ENCODE measurements around the gene SLC9A7.

SLC9A7 gene

DNA sequence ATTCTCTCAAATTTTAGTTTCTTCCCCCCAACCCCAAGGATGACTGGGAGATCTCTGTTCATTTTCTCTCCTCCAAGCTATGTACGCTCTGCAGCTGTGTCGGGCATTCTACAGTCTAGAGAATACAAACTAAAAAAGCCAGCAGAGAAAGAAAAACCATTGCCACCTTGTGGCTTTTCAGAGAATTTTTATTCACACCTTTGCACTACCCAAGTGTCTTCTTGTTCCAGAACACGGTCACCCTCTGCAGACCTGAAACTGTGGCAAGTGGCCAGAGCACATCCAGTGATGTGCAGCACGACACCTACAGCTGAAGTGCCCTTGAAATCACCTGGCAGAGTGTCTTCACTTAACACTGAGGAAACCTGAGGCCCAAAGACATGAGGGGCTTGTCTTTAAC is 116.8 kb downstream of the SLC9A7 start:
- peak; percentile 20 to 52 for DNase-seq

DNA sequence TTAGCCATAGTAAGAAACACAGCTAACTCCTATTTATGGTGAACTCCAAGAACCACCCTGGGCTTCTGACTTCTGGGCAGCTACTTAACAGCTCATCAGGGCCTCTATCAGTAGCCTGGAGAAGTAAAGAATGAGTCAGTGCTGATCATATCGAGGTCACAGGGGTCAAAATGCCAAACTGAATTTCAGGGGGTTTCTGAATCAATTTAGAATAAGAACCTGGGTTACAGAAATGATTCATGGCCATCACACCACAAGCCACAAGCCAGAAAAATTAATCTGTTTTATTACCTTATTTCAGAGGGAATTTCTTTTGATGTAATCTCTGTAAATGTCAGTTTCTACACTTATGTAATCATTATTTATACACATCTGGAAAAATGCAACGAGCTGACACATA is 121.0 kb downstream of the SLC9A7 start:
- no peak for DNase-seq

DNA sequence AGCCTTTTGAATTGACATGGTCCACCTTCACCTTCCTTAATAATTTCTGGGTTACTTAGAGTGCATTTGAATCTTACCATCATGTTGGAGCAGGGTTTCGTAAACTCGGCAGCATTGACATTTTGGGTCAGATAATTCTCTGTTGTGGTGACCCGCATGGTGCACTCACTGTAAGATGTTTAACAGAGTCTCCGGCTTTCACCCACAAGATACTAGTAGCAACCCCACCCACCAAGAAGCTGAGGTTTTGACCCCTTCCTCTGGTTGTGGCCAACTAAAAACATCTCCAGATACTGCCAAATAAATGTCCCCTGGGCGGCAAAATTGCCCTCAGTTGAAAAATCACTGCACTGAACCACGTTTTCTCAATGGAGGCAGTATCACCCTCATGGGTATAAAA is 122.7 kb downstream of the SLC9A7 start:
- DNase-seq, result no peak

DNA sequence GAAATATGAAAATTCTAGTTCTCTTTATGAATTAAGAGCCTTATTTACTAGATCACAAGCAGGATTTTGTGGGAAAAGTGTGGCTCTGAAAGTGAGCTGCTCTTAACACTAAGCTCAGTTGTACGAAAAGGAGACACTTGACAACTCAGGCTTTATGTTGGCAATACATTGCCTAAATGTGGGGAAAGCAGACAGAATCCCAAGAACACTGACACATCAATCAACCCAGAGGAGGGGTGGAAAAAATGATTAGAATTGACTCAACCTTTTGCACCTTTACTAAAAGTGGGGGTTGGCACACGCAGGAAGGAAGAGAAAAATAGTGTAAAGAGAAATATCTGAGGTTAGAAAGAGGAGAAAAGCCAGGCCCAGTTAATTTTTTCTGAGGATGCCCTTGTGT is 123.7 kb downstream of the SLC9A7 start:
- DNase-seq, result no peak

DNA sequence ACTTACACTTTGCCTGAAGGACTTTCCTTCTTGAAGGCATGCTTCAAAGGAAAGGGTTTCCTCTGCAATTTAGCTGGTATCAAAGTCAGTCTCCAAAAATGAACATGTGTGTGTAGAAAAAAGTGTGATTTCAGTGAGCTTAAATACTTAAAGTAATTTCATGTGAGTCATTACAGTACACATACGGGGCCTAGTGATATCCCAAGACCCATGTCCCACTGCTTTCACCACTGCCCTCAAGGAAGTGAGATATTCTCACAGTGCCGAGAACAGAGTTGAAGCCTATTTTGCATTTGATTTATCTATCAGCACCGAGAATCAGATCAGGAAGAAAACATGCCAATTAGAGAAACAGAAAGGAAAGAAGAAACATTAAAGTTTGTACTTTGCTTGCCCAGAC is 124.3 kb downstream of the SLC9A7 start:
- DNase-seq, result no peak

DNA sequence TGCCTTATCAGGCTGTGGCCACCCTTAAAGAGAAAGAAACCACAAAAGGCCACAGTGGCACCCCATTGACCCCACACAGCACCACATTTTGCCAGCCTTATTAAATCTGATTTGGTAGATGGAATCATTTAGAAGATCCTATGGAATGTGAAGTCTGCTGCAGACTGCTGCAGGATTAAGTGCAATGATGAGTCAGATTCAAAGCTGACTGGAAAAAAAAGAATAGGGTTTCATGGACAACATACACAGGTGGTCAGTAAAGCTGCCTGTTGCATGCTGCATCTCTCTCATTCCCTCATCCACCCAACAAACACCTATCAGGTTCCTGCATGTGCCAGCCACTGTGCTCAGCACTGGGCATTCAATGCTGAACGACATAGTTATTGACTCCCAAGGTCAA is 128.8 kb downstream of the SLC9A7 start:
- DNase-seq, result no peak

DNA sequence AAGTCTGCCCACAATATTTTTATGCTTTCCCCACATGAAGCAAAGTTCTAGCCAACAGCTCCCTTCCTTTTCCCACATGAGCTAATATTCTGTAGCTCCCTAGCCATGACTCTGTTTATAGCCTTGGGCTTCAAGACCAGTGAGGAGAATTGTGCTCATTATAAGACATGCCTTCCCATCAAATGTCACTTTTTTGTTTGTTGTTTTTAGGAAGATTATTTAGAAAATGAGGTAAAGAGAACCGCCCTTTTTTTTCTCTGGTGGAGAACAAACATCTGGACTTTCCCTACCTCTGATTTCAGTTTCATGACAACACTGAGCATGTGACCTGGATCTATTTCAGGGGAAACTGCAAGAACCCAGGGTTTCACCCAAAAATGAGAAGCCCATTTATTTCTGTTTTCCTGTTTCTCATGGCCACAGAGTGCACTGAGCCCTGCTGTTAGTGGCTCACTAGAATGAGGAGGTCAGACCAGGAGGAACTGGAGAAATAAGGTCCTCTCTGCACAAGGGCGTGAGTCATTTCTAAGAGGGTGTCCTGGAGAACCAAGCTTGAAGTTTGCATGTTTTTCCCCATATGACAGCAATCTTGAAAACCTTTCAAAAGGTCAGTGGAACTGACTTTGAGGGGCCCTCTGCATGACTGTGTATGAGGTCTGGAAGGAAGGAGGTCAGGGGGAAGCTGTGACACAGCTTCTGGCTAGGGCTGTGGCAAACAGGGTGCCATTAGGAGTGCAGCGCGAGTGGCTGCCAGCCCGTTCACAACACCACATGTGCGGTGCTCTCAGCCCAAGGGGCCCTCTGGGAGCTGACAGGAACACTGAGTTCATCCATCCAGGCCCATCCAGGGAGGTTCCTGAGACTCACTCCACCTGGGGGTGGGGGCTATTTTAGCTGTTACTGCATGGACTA is 130.2 kb downstream of the SLC9A7 start:
- peak; percentile 48 to 65 for DNase-seq

DNA sequence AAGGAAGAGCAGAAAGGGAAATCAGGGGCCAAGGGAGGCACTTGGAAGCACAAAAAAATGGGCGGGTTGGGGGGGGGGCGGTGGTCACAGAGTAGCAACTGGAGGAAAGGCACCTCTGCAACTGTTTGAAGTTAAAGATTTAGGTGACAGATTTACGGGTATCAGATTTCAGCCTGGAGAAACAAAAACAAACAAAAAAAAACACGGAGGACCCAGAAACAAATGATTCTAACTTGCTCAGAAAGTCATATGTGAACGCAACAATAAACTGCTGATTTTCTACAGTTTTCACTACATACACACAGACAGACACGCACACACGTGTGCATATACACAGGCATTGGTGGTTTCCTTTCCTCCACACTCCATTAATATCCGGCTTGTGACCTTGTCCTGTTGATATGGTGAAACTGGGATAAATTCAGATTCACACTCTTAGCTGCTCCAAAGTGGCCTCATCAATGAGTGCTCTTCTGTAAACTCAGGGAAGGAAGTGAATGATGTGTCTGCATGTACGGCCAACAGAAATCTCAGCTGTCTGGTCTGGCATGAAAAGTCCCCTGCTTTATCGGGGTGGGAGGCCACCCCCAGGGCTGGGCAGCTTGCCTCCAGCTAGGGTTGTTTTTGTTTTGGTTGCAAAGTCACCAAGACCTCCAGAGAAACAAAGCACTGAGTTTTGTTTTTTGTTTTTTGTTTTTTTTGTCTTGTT is 131.1 kb downstream of the SLC9A7 start:
- DNase-seq, result no peak

DNA sequence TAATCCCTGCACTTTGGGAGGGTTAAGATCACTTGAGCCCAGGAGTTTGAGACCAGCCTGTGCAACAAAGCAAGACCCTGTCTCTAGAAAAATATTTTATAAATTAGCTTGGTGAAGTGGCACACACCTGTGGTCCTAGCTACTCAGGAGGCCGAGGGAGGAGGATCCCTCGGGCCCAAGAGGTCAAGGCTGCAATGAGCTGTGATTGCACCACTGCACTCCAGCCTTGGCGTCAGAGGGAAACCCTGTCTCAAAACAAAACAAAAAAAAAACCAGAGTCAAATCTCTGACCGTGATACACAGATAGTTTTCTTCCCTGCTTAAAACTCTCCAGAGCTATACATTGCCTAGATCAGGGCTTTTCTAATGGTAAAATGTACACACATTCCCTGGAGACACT is 131.9 kb downstream of the SLC9A7 start:
- no peak for DNase-seq

DNA sequence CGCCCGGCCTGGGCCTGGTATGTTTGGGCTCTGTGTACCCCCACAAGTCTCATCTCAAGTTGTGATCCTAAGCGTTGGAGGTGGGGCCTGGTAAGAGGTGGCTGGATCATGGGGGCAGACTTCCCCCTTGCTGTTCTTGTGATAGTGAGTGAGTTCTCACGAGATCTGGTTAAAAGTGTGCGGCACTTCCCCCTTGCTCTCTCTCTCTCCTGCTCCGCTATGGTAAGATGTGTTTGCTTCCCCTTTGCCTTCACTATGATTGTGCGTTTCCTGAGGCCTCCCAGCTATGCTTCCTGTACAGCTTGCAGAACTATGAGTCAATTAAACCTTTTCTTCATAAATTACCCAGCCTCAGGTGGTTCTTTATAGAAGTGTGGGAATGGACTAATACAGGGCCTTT is 132.4 kb downstream of the SLC9A7 start:
- DNase-seq, result peak; percentile 83 to 87

DNA sequence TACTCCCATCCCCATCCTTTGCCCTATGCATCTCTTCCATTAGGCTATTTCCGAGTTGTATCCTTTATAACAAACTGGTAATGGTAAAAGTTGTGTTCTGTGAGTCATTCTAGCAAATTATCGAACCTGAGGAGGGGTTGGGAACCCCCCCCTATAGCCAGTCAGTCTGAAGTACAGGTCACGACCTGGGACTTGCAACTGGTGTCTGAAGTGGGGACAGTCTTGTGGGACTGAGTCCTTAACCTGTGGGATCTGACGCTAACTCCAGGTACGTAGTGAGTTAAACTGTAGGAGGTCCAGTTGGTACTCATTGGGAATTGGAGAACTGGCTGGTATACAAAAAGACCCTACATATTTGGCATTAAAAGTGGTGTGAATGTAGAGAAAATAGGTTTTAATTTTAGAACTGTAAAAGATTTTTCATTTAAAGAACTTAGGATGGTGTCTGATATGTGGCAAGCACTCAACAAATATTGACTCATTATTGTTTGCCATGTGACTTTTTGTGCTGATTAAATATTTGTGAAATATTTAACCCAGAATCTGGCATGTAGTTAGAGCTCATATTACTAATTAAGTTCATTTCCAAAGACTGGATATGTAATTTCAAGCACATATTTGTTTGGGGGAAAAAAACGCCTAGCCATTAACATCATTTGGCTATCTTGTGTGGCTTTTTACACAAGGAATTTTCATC is 134.7 kb downstream of the SLC9A7 start:
- no peak for DNase-seq

DNA sequence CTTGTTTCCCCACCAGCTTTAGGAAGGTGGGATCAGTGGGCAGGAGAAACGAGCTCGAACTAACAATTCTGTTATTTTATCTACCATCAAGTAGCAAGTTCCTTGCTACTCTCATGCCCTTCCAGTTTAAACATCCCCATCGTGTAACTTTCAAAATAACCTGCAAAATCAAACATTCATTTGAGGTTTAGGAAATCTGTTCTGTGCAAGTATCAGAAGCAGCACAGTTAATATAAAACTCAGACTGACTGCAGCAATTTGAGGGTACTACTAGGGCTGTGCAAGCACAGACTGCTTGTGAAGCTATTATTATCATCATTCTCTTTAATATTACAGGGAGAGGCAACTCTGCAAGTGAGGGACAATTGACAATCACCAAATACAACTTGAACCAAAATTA is 137.3 kb downstream of the SLC9A7 start:
- DNase-seq, result no peak

DNA sequence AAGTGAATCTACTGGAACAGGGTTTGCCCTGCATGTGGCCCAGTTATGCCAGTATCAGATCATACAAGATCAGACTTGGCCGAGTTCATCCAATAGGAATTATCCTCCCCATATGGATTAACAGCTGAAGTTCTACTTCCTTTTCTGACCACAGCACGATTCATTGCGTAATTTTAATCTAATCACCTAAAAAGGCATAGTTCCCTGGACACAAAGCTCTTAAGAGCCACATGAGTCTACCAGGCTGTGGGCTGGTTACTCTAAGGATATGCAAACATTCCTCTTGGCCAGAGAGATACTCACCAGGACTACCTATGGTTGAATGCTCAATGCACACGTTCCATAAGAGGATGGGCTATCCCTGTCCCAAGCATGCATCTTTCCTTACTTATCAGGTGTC is 138.4 kb downstream of the SLC9A7 start:
- no peak for DNase-seq

DNA sequence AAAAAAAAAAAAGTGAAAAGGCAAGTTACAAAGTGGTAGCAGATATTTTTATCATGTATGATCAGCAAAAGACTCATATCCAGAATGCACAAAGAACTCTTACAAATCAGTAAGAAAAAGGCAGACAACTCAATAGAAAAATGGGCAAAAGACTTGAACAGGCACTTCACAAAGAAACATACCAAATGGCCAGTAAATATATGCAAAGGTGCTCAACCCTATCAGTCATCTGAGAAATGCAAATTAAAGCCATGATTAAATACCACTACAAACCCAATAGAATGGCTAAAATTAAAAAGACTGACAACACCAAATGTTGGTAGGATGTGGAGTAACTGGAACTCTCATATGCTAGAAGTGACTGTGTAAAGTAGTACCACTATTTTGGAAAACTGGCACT is 140.0 kb downstream of the SLC9A7 start:
- no peak for DNase-seq

DNA sequence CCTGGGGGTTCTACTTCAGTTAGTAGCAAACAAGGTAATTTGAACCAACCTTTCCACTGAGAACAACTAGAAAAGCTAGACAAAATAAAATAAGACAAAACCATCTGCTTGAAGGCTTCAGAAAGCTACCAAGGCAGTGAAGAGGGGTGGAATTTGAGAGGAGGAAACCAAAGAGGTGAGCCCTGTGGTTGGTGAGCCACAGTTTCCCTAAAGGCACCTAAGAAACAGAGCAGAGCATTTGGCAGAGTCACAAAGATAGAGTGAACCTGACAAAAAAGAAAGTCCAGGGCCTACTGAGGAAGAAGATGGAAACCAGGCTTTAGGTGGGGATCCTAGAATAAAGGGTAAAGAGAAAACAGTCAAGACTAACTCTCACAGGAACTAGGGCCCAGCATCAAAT is 141.0 kb downstream of the SLC9A7 start:
- DNase-seq, result no peak

DNA sequence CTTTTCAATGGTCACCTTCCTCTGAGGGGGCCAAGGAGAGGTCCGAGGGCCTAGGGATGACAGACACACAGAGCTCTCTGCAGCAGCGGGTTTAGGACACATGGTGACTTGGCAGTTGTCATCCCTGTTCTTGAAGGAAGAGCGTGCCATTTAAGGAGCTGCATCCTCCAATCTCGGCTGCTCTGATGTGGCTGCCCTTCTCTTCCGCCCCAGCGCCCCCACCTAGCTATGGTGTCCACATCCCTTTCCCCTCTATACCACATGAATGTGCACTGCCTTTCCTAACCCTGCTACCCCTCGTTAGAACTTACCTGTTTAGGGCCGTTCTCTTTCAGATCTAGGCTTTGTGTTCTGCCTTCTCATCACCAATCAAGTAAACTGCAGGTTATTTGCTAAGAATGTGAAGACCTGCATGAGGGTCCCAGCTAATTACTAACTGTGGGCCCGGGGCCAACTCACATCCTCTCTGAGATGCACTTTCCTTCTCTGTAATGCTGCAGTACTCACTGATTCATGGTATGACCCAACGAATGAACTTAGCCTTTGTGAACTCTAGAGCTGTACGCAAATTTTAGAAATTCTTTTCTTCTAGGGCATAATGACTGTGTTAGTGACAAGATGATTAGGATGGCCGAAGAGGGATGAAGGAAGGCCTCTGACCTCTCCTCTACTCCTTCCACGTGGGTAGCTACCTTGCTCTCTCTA is 147.1 kb downstream of the SLC9A7 start:
- no peak for DNase-seq

DNA sequence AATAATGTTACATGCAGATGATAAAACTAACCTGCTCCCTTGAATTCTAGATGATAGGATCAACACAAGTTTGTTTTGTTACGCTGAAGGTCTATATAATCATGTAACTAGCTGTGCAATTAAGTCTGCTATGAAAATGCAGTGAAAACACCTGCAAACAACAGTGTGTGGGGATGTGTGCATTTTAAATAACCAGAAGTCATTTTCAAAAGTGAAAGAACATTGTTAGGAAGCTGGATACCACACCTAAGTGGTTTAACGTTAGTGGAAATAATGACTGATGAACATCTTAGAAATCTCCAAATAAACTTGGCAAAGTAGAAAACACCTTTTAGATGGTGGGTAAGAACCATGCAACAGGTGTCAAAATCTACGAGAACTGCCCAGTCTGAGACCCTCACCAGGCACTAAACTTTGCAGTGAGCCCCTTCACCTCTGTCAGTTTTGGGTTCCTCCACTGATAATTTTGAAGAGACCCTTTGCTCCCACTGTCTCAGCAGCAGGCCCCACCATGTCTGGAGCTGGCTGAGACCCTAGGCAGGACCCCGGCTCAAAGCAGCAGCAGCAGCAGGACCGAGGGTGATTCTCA is 148.8 kb downstream of the SLC9A7 start:
- no peak for DNase-seq

DNA sequence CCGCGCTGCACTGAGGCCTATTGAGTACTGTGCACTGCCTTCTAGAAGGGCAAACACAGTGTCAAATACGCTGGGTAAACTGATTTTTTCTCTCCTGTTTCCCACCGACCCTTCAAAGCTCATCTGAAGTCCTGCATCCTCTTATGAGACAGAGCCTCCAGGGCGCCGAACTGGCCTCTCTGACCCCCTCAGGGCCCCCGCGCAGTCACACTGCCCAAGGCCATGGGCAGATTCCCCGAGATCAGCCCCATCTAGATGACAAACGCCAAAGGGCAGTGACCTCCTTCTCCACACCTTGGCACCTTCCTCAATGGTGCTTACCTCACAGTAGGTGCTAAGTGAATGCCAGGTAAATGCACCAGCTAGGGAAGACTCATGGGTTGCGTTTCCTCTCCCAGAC is 151.0 kb downstream of the SLC9A7 start:
- no peak for DNase-seq

DNA sequence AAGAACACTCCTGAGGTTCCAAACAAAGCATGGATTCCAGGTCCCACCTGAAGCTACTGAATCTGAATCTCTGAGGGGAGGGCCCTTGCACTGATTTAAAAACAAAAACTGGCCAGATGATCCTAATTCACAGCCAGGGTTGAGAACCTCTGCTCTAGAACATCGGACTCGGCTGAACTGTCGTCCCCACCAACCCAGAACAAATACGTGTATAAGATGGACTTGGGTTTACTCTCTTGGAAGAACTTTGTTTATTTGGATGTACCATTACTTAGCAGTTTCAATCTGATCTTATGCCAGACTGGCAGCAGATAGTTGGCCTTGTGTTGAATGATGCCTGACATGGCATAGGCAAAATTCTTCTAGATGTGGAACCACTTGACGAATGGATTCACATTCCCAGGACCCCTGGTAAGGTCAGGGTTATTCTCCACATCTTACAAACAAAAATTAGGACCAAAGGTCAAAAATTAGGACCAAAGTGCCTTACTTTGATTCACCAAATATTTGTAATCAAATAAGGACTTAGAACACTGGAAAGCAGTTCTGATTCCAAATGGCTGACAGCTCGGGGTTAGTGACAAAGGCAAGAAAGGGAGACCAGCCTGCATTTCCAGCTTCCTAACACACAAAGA is 156.3 kb downstream of the SLC9A7 start:
- DNase-seq, result no peak

DNA sequence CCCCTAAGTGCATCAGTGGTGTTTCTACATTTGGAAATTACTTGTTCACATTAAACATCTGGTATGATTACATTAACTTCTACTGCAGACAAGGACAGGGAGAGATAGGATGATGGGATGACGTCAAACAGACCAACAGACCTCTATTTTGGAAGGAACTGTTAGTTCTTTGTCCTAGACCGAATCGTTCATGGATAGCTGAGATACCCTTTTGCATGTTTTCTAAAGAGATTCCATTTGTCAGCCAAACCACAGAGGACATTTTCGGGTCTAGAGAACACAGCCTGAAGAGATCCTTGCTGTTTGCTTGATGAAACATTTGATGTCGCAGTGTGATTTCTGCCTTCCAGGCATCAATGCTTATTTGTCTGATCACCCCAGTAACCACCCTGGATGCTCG is 157.6 kb downstream of the SLC9A7 start:
- DNase-seq, result no peak

DNA sequence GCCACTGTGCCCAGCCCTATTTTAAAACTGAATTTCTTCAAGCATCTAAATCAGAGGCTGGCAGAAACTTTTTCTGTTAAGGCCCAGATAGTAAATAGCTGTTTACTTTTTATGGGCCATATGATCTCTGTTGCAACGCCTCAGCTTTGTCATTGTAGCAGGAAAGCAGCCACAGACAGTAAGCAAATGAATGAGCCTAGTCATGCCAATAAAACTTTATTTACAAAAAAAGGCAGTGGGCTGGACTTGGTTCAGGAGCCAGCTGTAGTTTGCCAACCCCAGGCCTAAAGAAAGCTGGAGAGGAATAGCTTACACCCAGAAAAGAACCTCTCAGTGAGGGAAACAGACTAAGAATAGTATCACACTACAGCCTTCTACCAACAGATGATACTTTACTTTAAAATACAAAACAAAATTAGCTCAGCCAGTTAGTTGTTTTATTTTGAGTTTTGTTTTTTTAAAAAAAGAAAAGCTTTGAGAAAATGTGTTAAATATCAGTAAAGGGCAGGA is 159.8 kb downstream of the SLC9A7 start:
- DNase-seq, result no peak

DNA sequence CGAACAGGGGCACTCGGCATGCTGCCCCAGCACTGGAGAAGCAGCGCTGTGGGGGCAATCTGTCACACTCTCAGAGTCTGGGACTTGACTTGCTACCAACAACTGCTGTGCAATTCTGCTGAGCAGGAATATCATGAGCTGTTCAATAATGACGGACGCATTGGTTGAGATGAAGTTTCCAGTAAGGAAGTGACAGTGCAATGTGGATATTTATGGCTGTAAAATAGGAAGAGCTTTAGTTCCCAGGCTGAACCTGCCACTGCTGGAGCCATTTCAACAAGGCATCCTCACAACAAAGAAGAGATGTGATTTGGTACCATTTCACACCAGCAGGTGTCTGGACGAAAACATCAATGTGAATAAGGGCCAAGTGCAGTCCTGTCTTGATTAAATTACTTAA is 161.1 kb downstream of the SLC9A7 start:
- DNase-seq, result no peak
